ENCODE measurements around the gene PCDHB8.

- TF ChIP-seq, protein P1, sequence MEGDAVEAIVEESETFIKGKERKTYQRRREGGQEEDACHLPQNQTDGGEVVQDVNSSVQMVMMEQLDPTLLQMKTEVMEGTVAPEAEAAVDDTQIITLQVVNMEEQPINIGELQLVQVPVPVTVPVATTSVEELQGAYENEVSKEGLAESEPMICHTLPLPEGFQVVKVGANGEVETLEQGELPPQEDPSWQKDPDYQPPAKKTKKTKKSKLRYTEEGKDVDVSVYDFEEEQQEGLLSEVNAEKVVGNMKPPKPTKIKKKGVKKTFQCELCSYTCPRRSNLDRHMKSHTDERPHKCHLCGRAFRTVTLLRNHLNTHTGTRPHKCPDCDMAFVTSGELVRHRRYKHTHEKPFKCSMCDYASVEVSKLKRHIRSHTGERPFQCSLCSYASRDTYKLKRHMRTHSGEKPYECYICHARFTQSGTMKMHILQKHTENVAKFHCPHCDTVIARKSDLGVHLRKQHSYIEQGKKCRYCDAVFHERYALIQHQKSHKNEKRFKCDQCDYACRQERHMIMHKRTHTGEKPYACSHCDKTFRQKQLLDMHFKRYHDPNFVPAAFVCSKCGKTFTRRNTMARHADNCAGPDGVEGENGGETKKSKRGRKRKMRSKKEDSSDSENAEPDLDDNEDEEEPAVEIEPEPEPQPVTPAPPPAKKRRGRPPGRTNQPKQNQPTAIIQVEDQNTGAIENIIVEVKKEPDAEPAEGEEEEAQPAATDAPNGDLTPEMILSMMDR (IDR thresholded peaks at IDR 0.05; ENCODE audit: low read length) = no peak
- TF ChIP-seq EZH2 (optimal IDR thresholded peaks at IDR 0.05; ENCODE audit: low read depth, low read length) (no peak), EZH2phosphoT487 (IDR thresholded peaks at IDR 0.05; ENCODE audit: low read length) (no peak)
Observed at GRCh38 chr5:141180313-141180712, 2.7 kb downstream of the PCDHB8 start.

Measured in MM.1S (cell line).